GM10266 (cell line): ENCODE data around the gene LINS1.

Source experiments
- DNase-seq: peaks from one replicate; pipeline ENCODE4 v3.0.0; 2012; ENCODE audit errors: extremely low spot score
- CTCF ChIP-seq: IDR thresholded peaks from 2 replicates; pipeline ENCODE4 v1.5.1; 2012; ENCODE audit warnings: mild to moderate bottlenecking, low read depth; ENCODE audit not compliant: control insufficient read depth, insufficient read depth; ENCODE audit errors: missing control alignments

The LINS1 gene

GRCh38 chr15:100559330-100559729 is 42.7 kb downstream of the LINS1 start:
- no peak for TF ChIP-seq CTCF
- no peak for DNase-seq

- DNase-seq, result no peak
- TF ChIP-seq CTCF, result no peak
Observed at GRCh38 chr15:100558771-100559254, 43.2 kb downstream of the LINS1 start.

GRCh38 chr15:100553468-100553867 is 48.5 kb downstream of the LINS1 start:
- no peak for DNase-seq
- TF ChIP-seq CTCF, result no peak

- DNase-seq, result no peak
- no peak for TF ChIP-seq CTCF
Observed at GRCh38 chr15:100547961-100548360, 54.0 kb downstream of the LINS1 start.

GRCh38 chr15:100544946-100545345 is 57.0 kb downstream of the LINS1 start:
- no peak for TF ChIP-seq CTCF
- no peak for DNase-seq

- DNase-seq, result no peak
- no peak for TF ChIP-seq CTCF
Observed at GRCh38 chr15:100544338-100544841, 57.6 kb downstream of the LINS1 start.

GRCh38 chr15:100542290-100542689 is 59.7 kb downstream of the LINS1 start:
- DNase-seq, result no peak
- TF ChIP-seq CTCF, result no peak
